Right atrium auricular region (tissue), 2 donors: ENCODE results near the gene EHMT2. TPM values are rescaled to one million over a fixed set of nuclear protein-coding genes. Genes with fewer than 3 reads are reported as not detected.

ENCODE experiments used
- DNase-seq: peaks from one replicate; pipeline ENCODE4 v3.0.0-alpha.2; 2019; ENCODE audit warnings: low spot score
- H3K27ac ChIP-seq, 2 donors: fragments of 200-600 bp; sonication (generic); 1 replicate in 1 of 2; 2 replicates in 1 of 2; pipeline ENCODE4 v1.5.1; 2016 to 2019
- H3K27me3 ChIP-seq, 2 donors: fragments of 200-600 bp; sonication (generic); one replicate each; pipeline versions ENCODE4 v1.5.1 to v1.6.0; 2017 to 2019
- H3K36me3 ChIP-seq: fragments of 200-600 bp; sonication (generic); one replicate; pipeline ENCODE4 v1.5.1; 2016
- H3K4me1 ChIP-seq, 2 donors: fragments of 200-600 bp; sonication (generic); one replicate each; pipeline versions ENCODE4 v1.5.1 to v1.6.0; 2017 to 2019
- H3K4me3 ChIP-seq, 2 donors: fragments of 200-600 bp; sonication (generic); 1 replicate in 1 of 2; 2 replicates in 1 of 2; pipeline ENCODE4 v1.5.1; 2017 to 2019; ENCODE audit warnings: mild to moderate bottlenecking in 1 of 2, moderate library complexity in 1 of 2
- H3K9me3 ChIP-seq, 2 donors: fragments of 200-600 bp; sonication (generic); one replicate each; pipeline ENCODE4 v1.5.1; 2019
- total RNA-seq, 2 donors: library from RNA; depleted of rRNA; stranded (reverse); fragments of >200 nt; gene quantifications; one replicate each; pipeline ENCODE4 v1.1.0, GENCODE V29; 2016
- TF ChIP-seq, protein P1 (sequence below), 2 donors: fragments of 200-600 bp; sonication (generic); IDR thresholded peaks; one replicate each; pipeline ENCODE4 v1.5.1; 2019; ENCODE audit warnings: antibody characterized with exemption in 2 of 2

Gene EHMT2
- 10 to 100 TPM; 10.5 to 19.1 TPM for total RNA-seq

DNA sequence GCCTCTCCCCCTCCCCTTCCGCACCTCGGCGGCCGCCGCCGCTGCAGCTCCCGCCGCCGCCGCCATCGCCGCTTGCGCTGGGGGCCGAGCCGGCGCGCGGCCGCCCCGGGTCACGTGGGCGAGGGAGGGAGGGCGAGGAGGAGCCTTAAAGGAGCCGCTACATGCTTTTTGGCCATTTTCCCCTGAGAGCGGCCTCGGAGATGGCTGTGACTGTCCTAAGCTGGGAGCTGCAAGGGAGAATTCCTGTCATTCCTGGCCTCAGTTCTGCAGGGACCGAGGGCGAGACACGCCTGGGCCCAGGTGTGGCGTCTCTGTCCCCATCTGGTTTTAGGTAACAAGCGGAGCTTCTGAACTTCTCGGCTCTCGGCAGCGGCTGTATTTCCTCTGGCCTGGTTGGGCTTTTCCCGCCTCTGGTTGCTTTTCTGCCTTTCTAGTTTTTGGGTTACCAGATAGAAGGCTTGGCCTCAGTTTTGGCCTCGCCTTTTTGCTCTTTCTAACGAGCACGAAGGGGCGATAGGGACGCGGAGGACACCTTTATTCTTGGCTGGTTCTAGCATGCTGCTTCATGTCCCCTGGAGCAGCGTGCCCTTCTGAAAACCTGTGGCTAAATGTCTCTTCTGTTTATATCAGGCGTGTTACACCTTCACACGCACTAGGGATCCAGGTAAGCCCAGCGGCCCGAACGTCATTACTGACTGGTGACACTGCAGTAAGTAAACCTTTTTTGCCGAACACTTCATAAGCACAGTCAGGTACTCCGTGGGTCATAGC is at the start of gene EHMT2:
Gene EHMT2 (minus strand): TSS at position 87 of the 771 bp plus-strand sequence. CDS start 21 bp downstream, at position 66.
- Histone ChIP-seq H3K36me3 (peaks cover 5% of the 10 kb centered on the region), H3K4me3 (peak within 1 kb of the TSS; percentile 96 to 99)

DNA sequence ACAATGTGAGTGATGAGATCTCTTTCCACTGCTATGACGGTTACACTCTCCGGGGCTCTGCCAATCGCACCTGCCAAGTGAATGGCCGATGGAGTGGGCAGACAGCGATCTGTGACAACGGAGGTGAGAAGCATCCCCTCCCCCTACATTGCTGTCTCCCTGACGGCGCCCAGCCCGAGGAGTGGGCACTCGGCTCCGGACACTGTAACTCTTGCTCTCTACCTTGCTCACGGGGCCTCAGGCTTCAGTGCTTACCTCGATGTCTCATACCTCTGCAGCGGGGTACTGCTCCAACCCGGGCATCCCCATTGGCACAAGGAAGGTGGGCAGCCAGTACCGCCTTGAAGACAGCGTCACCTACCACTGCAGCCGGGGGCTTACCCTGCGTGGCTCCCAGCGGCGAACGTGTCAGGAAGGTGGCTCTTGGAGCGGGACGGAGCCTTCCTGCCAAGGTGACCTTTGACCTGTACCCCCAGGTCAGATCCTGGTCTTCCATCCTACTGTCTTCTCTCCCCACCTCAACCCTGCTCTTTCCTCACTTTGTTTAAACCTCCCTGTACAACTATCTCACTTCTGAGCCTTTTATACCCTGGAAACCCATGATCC is 49.7 kb upstream of the EHMT2 start:
- H3K27ac ChIP-seq = peak overlapping the region in 1 of 2 donors; percentile 75
- H3K36me3 ChIP-seq = peaks cover 10% of the 10 kb centered on the region
- TF ChIP-seq, protein P1, sequence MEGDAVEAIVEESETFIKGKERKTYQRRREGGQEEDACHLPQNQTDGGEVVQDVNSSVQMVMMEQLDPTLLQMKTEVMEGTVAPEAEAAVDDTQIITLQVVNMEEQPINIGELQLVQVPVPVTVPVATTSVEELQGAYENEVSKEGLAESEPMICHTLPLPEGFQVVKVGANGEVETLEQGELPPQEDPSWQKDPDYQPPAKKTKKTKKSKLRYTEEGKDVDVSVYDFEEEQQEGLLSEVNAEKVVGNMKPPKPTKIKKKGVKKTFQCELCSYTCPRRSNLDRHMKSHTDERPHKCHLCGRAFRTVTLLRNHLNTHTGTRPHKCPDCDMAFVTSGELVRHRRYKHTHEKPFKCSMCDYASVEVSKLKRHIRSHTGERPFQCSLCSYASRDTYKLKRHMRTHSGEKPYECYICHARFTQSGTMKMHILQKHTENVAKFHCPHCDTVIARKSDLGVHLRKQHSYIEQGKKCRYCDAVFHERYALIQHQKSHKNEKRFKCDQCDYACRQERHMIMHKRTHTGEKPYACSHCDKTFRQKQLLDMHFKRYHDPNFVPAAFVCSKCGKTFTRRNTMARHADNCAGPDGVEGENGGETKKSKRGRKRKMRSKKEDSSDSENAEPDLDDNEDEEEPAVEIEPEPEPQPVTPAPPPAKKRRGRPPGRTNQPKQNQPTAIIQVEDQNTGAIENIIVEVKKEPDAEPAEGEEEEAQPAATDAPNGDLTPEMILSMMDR (IDR thresholded peaks at IDR 0.05) = no peak
- no peak for DNase-seq
- no peaks in the 10 kb centered on the region for H3K27me3 ChIP-seq
- H3K4me1 ChIP-seq = peaks cover 0 to 20% of the 10 kb centered on the region in 2 donors
- H3K4me3 ChIP-seq = no peak overlapping the region
- no peaks in the 10 kb centered on the region for H3K9me3 ChIP-seq

More for the DNA sequence above, at the start of gene EHMT2:
- Histone ChIP-seq H3K27me3 (no peaks in the 10 kb centered on the region), H3K4me1 (peaks cover 0 to 45% of the 10 kb centered on the region in 2 donors), H3K9me3 (no peaks in the 10 kb centered on the region), H3K27ac (peak within 1 kb of the TSS; percentile 87 to 92)
- peak; percentile 79 for DNase-seq
- TF ChIP-seq, protein P1 (IDR thresholded peaks at IDR 0.05) = no peak

DNA sequence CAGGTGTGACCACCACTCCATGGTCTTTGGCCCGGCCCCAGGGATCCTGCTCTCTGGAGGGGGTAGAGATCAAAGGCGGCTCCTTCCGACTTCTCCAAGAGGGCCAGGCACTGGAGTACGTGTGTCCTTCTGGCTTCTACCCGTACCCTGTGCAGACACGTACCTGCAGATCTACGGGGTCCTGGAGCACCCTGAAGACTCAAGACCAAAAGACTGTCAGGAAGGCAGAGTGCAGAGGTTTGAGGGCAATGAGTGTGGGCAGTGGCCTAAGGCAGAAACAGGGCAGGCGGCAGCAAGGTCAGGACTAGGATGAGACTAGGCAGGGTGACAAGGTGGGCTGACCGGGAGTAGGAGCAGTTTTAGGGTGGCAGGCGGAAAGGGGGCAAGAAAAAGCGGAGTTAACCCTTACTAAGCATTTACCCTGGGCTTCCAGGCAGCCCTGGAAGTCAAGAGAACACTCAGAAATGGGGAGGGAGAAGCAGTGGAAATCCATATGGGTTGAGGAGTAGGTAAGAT is 48.9 kb upstream of the EHMT2 start:
- no peak for DNase-seq

DNA sequence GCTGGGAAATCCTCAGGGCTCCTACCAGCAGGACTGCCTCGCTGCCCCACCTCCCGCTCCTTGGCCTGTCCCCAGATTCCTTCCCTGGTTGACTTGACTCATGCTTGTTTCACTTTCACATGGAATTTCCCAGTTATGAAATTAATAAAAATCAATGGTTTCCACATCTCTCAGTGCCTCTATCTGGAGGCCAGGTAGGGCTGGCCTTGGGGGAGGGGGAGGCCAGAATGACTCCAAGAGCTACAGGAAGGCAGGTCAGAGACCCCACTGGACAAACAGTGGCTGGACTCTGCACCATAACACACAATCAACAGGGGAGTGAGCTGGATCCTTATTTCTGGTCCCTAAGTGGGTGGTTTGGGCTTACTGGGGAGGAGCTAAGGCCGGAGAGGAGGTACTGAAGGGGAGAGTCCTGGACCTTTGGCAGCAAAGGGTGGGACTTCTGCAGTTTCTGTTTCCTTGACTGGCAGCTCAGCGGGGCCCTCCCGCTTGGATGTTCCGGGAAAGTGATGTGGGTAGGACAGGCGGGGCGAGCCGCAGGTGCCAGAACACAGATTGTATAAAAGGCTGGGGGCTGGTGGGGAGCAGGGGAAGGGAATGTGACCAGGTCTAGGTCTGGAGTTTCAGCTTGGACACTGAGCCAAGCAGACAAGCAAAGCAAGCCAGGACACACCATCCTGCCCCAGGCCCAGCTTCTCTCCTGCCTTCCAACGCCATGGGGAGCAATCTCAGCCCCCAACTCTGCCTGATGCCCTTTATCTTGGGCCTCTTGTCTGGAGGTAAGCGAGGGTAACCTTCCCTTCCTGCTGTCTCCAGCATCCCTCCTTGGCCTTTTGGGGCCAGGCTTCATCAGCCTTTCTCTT is 48.2 kb upstream of the EHMT2 start, which contains the start of gene CFB:
Gene CFB (plus strand): TSS at position 589 of the 863 bp plus-strand sequence. CDS start 127 bp downstream, at position 716.
- H3K9me3 ChIP-seq = no peaks in the 10 kb centered on the region
- H3K4me3 ChIP-seq = peak within 1 kb of the TSS in 1 of 2 donors; percentile 32
- H3K27ac ChIP-seq = peak within 1 kb of the TSS; percentile 73 to 75
- peak; percentile 88 for DNase-seq
- no peaks in the 10 kb centered on the region for H3K36me3 ChIP-seq
- no peaks in the 10 kb centered on the region for H3K27me3 ChIP-seq
- TF ChIP-seq, protein P1 (IDR thresholded peaks at IDR 0.05) = no peak
- H3K4me1 ChIP-seq = peaks cover 0 to 20% of the 10 kb centered on the region in 2 donors

More for the DNA sequence above, 48.9 kb upstream of the EHMT2 start:
- H3K4me3 ChIP-seq = peak overlapping the region in 1 of 2 donors; percentile 32
- H3K4me1 ChIP-seq = peaks cover 0 to 20% of the 10 kb centered on the region in 2 donors
- TF ChIP-seq, protein P1 (IDR thresholded peaks at IDR 0.05) = no peak
- H3K9me3 ChIP-seq = no peaks in the 10 kb centered on the region
- H3K36me3 ChIP-seq = peaks cover 3% of the 10 kb centered on the region
- peak overlapping the region; percentile 73 to 75 for H3K27ac ChIP-seq
- H3K27me3 ChIP-seq = no peaks in the 10 kb centered on the region

DNA sequence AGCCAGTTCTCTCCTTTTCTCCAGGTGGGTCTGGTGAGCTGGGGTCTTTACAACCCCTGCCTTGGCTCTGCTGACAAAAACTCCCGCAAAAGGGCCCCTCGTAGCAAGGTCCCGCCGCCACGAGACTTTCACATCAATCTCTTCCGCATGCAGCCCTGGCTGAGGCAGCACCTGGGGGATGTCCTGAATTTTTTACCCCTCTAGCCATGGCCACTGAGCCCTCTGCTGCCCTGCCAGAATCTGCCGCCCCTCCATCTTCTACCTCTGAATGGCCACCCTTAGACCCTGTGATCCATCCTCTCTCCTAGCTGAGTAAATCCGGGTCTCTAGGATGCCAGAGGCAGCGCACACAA is 47.6 kb upstream of the EHMT2 start:
- Histone ChIP-seq H3K4me1 (peaks cover 0 to 20% of the 10 kb centered on the region in 2 donors), H3K27me3 (no peaks in the 10 kb centered on the region), H3K9me3 (no peaks in the 10 kb centered on the region), H3K4me3 (no peak overlapping the region), H3K27ac (peak overlapping the region; percentile 73 to 75), H3K36me3 (no peaks in the 10 kb centered on the region)
- TF ChIP-seq, protein P1 (IDR thresholded peaks at IDR 0.05) = no peak
- DNase-seq = no peak
